Midbrain (tissue), 1 donor: ENCODE results near the gene CDKN2A.

Source experiments
- DNase-seq: peaks from one replicate; lab custom pipeline; 2025; lab: John Stamatoyannopoulos, UW

CDKN2A gene

GRCh38 chr9:21941337-21941995, 52.7 kb downstream of the CDKN2A start:
- no peak for DNase-seq

DNA sequence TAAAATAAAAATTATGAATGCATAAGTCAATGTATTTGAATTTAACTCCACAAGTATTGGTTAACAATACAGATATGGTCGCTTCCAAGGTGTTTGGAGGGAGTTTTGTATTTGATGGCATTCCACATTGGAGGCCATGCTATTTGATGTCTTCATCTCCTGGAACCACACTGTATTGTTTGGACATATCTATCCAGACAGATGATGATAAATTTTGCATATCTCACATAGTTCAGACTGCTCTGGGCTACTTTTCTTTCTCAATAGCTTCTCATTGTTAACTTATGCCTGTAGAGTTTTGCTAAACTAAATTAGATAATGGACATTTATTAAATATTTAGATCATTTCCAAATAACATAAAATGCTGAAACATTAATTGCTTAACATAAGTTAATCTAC, 58.0 kb downstream of the CDKN2A start:
- DNase-seq = no peak

- DNase-seq = no peak
Observed at GRCh38 chr9:21935631-21936030, 58.6 kb downstream of the CDKN2A start.

DNA sequence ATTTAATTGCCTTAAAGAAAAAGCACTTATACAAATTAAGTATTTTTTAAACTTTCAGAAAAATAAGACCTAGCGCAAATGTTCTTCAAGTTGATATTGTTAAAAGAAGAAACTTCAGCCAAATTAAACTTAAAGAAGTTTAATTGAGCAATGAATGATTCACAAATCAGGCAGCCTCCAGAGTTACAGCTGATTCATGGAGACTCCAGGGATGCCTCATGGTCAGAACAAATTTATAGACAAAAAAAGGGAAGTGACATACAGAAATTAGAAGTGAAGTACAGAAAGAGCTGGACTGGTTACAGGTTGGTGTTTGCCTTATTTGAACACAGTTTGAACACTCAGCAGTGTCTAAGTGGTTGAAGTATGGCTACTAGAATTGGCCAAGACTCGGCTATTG, 60.3 kb downstream of the CDKN2A start:
- no peak for DNase-seq

GRCh38 chr9:21933281-21933680, 60.9 kb downstream of the CDKN2A start:
- no peak for DNase-seq

DNA sequence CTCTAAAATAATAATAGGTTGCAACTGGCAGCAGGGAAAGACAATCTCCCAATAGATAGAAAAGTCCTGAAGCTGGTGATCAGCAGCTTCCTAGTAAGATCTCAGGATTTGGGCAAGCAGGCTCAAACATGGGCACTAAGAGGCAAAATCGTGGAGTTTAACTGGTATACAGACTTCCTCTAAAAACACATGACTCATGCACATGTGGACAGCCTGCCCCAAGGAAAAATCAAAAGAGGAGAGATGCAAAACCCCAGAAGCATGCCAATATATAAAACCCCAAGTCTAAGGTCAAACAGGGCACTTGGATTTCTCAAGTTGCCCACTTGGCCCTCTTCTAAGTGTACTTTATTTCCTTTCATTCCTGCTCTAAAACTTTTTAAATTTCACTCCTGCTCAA, 62.8 kb downstream of the CDKN2A start:
- no peak for DNase-seq

GRCh38 chr9:21927752-21928151, 66.4 kb downstream of the CDKN2A start:
- no peak for DNase-seq

DNA sequence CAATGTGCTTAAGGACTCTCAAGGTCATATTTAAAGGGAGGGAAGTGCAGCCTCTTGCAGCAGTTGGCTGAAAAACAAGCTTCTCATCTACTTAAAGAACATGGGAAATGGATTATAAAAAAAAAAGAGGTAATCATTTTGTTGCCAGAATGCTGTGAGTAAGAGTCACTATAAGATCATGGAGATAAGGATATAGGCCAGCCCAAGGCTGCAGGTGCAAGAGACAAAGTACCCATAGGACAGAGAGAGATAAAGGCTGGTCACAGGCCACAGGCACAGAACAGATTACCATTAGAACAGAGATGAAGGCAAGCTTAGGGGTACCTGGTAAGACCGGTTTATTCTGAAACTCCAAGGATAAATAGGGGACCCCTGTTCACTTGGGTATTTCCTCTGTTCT, 70.5 kb downstream of the CDKN2A start:
- no peak for DNase-seq

GRCh38 chr9:21919377-21920362, 74.5 kb downstream of the CDKN2A start:
- DNase-seq = no peak
